ENCODE data around the gene FHOD3.

- TF ChIP-seq, protein P1, sequence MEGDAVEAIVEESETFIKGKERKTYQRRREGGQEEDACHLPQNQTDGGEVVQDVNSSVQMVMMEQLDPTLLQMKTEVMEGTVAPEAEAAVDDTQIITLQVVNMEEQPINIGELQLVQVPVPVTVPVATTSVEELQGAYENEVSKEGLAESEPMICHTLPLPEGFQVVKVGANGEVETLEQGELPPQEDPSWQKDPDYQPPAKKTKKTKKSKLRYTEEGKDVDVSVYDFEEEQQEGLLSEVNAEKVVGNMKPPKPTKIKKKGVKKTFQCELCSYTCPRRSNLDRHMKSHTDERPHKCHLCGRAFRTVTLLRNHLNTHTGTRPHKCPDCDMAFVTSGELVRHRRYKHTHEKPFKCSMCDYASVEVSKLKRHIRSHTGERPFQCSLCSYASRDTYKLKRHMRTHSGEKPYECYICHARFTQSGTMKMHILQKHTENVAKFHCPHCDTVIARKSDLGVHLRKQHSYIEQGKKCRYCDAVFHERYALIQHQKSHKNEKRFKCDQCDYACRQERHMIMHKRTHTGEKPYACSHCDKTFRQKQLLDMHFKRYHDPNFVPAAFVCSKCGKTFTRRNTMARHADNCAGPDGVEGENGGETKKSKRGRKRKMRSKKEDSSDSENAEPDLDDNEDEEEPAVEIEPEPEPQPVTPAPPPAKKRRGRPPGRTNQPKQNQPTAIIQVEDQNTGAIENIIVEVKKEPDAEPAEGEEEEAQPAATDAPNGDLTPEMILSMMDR (IDR thresholded peaks at IDR 0.05) = no peak
- no peak for TF ChIP-seq POLR2A (IDR thresholded peaks at IDR 0.05)
Measured at GRCh38 chr18:36354989-36355388, 57.5 kb downstream of the FHOD3 start.
